NT2/D1 (cell line): ENCODE data around the gene DMD.

Experiments used
- SUZ12 ChIP-seq: IDR thresholded peaks from 2 replicates; pipeline ENCODE4 v1.6.1; 2011; ENCODE audit not compliant: insufficient read length, insufficient read depth; ENCODE audit errors: extremely low read depth
- YY1 ChIP-seq: IDR thresholded peaks from 2 replicates; pipeline ENCODE4 v1.6.1; 2011; ENCODE audit not compliant: insufficient read length, insufficient read depth
- ZNF274 ChIP-seq: IDR thresholded peaks from 2 replicates; pipeline ENCODE4 v1.6.1; 2011; ENCODE audit warnings: mild to moderate bottlenecking, low read depth, low read length

DNA sequence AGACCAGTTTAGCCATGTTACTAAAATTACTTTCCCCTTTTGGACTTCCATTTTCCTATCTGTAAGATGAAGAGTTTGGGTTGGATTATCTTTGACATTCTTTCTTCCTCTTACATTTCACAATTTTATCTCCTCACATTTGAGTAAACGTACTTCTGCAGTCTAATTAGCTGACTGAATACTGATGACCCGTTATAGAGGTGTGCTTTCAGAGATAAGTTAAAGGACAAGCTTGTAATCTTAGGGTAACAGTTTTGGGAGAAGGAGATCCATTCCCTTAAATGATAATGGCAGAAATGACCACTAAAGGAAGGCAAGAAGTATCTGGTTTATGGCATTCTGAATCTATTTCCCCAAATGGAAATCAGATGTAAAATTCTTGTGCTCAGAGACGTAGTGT is 1916.9 kb downstream of the DMD start:
- TF ChIP-seq YY1 (no peak), ZNF274 (no peak), SUZ12 (no peak)
